Small intestine (tissue), 7 donors: ENCODE results near the gene MLST8. TPM values are rescaled to one million over a fixed set of nuclear protein-coding genes. Genes with fewer than 3 reads are reported as not detected.

Experiments
- DNase-seq, 2 donors: peaks; one replicate each; pipeline versions ENCODE4 v3.0.0 to v3.0.0-alpha.2; 2013
- FAIRE-seq: peaks from 2 replicates; lab custom pipeline; 2012; peaks lifted over from hg19 to GRCh38; lab: Jason Lieb, UNC
- H3K27ac ChIP-seq, 3 donors: one replicate each; pipeline ENCODE4 v1.5.1; 2013; ENCODE audit warnings: low read length in 2 of 3, mild to moderate bottlenecking in 2 of 3, control low read depth in 1 of 3, inconsistent platforms in 1 of 3, low read depth in 1 of 3, moderate library complexity in 1 of 3
- H3K27me3 ChIP-seq, 3 donors: one replicate each; pipeline ENCODE4 v1.6.1; 2013; ENCODE audit warnings: low read length in 3 of 3, inconsistent platforms in 1 of 3; ENCODE audit not compliant: control insufficient read depth in 3 of 3, insufficient read depth in 3 of 3
- H3K36me3 ChIP-seq, 3 donors: one replicate each; pipeline ENCODE4 v1.6.1; 2013; ENCODE audit warnings: low read length in 3 of 3, inconsistent platforms in 1 of 3, low read depth in 1 of 3, mild to moderate bottlenecking in 1 of 3, moderate library complexity in 1 of 3; ENCODE audit not compliant: control insufficient read depth in 3 of 3, insufficient read depth in 2 of 3
- H3K4me1 ChIP-seq, 3 donors: one replicate each; pipeline ENCODE4 v1.6.1; 2013; ENCODE audit warnings: low read length in 2 of 3, inconsistent platforms in 1 of 3, low read depth in 1 of 3, mild to moderate bottlenecking in 1 of 3, moderate library complexity in 1 of 3; ENCODE audit not compliant: control insufficient read depth in 3 of 3, insufficient read depth in 2 of 3
- H3K4me3 ChIP-seq, 3 donors: one replicate each; pipeline ENCODE4 v1.5.1; 2013; ENCODE audit warnings: low read length in 3 of 3, control low read depth in 1 of 3, inconsistent platforms in 1 of 3, low read depth in 1 of 3, mild to moderate bottlenecking in 1 of 3, moderate library complexity in 1 of 3
- H3K9me3 ChIP-seq, 2 donors: one replicate each; pipeline ENCODE4 v1.6.1; 2013; ENCODE audit warnings: low read depth in 1 of 2, low read length in 1 of 2; ENCODE audit not compliant: control insufficient read depth in 2 of 2, insufficient read depth in 1 of 2
- WGBS, 3 donors: extraction: QIAGEN DNeasy Blood & Tissue Kit; methylation state at CpG; one replicate each; pipeline ENCODE4 v1.1.7; 2013; 5-methylcytosine and 5-hydroxymethylcytosine counted together
- polyA plus RNA-seq, 4 donors: library from polyadenylated mRNA; stranded (reverse) in 3 of 4; unstranded in 1 of 4; fragments of 200-250 nt in 3 of 4; fragments of 120-200 nt in 1 of 4; gene quantifications; one replicate each; pipeline versions ENCODE4 v1.2.1 to v1.2.3, GENCODE V29; 2013
- donor health status: healthy with polysubstance abuse.
- donor health status: control.
- donor health status: control.
- donor health status: Bipolar disorder and iron deficiency.
- donor health status: healthy.

The MLST8 gene
- polyA plus RNA-seq, 4 donors = 41.5 to 68.7 (median 62.7) TPM

DNA sequence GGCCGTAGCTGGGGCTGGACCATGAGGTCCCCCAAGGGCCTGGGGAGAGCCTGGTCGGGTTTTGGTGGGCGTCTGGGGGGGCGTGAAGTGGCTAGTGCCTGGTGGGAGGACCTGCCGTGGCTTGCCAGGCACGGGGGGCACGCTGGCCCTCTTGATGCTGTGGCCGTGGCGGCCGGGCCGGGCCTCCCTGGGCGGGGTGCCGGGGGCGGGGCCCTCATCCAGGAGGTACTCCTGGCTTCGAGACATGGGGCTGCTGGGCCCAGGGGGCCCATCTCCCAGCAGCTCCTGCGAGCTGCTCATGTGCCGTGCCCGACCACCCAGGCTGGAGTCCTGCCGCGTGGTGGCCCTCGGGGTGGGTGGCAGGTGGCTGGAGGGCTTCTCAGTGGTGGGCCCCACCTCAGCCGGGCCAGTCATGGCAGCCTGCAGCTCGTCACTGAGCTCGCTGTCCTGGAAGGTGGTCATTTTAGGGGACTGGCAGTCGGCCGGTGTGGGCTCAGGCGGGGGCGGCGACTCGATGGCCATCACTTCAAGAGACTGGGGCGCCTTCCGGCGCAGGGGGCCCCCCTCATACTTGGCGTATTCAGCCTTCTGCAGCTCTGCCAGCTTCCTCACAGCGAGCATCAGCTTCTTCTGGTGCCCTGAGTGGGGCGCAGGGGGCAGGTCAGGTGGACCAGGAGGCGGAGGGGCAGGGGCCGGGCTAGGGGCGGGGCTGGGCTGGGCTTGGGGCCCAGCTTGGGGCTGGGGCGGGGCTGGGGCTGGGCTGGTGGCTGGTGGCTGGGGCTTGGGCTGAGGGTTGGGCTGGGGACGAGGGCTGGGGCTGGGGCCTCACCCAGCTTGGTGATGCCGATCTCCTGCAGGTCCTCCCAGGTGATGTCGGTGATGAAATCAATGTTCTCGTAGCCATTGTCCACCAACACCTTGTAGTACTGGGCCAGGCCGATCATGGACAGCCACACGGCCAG, 24.0 kb upstream of the MLST8 start:
- WGBS, 3 donors = 71 to 81% (median 73%) methylated on average over 28 to 46 of the region's 46 CpGs
- no peak for FAIRE-seq

DNA sequence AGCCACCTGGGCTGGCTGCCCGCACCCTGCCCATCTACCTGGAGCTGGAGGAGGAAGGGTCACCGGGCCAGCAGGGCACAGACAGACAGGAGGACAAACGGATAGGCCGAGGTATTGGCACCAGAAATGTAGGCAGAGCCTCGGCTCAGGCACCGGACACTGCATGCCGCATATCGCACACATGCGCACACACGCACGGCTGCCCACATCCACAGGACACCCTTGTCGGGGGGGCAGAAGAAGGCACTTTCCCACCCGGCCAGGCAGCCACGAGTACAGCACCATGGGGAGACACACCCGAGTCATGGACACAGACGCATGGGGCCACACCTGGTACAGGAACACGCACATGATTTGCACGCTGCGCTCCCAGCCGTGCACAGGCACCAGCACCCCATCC, 23.3 kb upstream of the MLST8 start:
- H3K9me3 ChIP-seq = no peaks in the 10 kb centered on the region
- no peaks in the 10 kb centered on the region for H3K4me1 ChIP-seq
- 78 to 91% (median 88%) methylated on average over 20 of the region's 20 CpGs for WGBS, 3 donors
- FAIRE-seq (no peak), DNase-seq (no peak)
- H3K27me3 ChIP-seq = no peaks in the 10 kb centered on the region
- H3K27ac ChIP-seq = no peak overlapping the region
- no peak overlapping the region for H3K4me3 ChIP-seq
- H3K36me3 ChIP-seq = peaks cover 0 to 10% (median 2%) of the 10 kb centered on the region in 3 donors

More for the DNA sequence above, 24.0 kb upstream of the MLST8 start:
- Histone ChIP-seq H3K27me3 (no peaks in the 10 kb centered on the region), H3K27ac (no peak overlapping the region), H3K36me3 (peaks cover 2 to 16% (median 6%) of the 10 kb centered on the region in 3 donors), H3K4me1 (no peaks in the 10 kb centered on the region), H3K9me3 (no peaks in the 10 kb centered on the region), H3K4me3 (no peak overlapping the region)
- no peak for DNase-seq

DNA sequence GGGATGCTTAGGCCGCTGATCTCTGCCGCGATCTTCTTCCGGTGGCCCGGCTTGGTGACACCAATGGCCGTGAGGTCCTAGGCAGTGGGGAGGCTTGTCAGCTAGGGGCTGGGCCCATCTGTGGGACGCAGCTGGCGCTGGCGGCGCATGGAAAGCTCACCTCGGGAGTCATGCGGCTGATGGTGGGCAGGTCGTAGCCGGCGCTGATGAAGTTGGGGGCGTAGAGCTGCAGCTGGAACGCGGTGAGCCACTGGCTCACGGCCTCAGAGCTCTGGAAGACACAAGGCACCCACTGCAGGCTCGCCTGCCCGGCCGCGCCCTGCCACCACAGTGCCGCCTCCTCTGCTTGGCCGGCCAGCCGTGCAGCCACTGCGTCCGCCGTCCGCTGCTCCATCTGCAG, 21.6 kb upstream of the MLST8 start:
- Histone ChIP-seq H3K36me3 (no peaks in the 10 kb centered on the region), H3K9me3 (no peaks in the 10 kb centered on the region), H3K27ac (no peak overlapping the region), H3K4me3 (no peak overlapping the region), H3K27me3 (no peaks in the 10 kb centered on the region), H3K4me1 (no peaks in the 10 kb centered on the region)
- WGBS, 3 donors = 89 to 91% (median 90%) methylated on average over 22 to 30 of the region's 30 CpGs
- no peak for FAIRE-seq
- DNase-seq = no peak

DNA sequence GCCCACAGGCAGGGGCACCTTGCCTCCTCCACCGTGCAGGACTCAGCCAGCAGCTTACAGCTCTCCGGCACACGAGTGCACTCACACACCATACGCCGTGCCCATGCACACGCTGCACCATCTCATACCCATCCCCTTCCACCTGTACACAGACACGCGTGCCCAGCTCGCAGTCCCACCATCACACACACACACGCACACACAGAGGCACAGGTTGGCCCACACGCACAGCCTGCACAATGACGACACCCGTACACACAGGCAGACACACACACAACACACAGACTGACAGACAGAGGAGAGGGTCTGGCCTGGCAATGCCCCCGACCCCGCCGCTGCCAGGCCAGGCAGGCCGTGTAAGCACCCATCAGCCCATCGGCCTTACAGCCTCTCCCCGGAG, 20.9 kb upstream of the MLST8 start:
- WGBS, 3 donors = 51 to 86% (median 61%) methylated on average over 17 to 19 of the region's 19 CpGs
- Histone ChIP-seq H3K9me3 (no peaks in the 10 kb centered on the region), H3K27ac (no peak overlapping the region), H3K4me1 (no peaks in the 10 kb centered on the region), H3K36me3 (no peaks in the 10 kb centered on the region), H3K27me3 (no peaks in the 10 kb centered on the region), H3K4me3 (no peak overlapping the region)
- FAIRE-seq = no peak
- no peak for DNase-seq

DNA sequence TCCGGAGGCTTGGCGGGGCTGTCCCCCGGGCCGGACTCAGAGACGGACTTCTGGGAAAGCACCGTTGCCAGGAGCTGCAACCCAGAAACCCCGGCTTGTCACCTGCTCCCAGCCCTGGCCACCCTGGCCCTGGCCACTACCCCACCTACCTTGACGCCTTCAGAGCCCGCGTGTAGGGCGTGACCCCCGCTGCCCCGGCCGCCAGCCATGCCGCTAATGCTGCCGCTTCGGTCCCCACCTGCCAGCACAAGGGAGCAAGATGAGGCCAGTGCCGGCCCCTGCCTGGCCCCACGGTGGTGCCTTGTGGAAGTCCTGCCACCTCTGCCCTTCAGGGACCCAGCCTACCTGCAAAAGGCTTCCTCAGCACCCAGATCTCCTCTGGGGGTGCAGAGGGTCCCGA, 20.3 kb upstream of the MLST8 start:
- no peaks in the 10 kb centered on the region for H3K36me3 ChIP-seq
- no peak overlapping the region for H3K27ac ChIP-seq
- DNase-seq (no peak), FAIRE-seq (no peak)
- 31 to 78% (median 57%) methylated on average over 17 to 20 of the region's 20 CpGs for WGBS, 3 donors
- no peaks in the 10 kb centered on the region for H3K4me1 ChIP-seq
- H3K27me3 ChIP-seq = no peaks in the 10 kb centered on the region
- H3K4me3 ChIP-seq = no peak overlapping the region
- H3K9me3 ChIP-seq = no peaks in the 10 kb centered on the region

DNA sequence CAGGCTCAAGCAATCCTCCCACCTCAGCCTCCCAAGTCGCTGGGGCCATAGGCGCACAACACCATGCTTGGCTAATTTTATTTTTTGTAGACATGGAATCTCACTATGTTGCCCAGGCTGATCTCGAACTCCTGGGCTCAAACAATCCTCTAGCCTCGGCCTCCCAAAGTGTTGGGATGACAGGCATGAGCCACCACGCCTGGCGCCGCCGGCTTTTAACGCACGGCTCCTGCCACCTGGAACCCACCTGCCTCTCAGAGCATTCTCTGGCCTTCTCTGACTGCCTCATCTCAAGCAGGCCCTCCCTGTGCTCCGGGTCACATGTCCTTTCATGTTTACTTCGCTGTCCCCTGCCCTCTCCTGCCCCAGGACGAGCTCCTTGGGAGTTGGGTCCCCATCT, 19.2 kb upstream of the MLST8 start:
- Histone ChIP-seq H3K9me3 (no peaks in the 10 kb centered on the region), H3K27me3 (no peaks in the 10 kb centered on the region), H3K4me1 (no peaks in the 10 kb centered on the region), H3K4me3 (no peak overlapping the region), H3K36me3 (no peaks in the 10 kb centered on the region), H3K27ac (no peak overlapping the region)
- DNase-seq (no peak), FAIRE-seq (no peak)
- 81 to 88% (median 83%) methylated on average over 13 of the region's 13 CpGs for WGBS, 3 donors

DNA sequence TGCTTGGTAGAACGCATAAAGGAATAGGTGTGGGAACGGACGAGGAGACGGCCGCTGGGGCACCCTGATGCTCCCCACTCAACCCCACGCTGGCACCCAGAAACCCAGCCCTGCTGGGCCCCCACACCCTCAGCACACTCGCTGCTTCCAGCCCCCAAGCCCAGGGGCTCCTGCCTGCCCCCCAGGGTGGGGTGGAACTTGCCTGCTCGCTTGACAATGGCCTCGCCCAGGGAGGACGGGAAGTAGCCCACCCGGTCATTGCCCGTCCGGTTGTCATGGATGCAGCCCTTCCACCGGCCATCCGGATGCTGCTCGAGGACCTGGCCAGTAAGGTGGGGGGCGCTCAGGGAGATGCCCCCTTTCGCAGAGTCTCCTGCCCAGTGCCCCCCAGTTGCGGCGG, 18.7 kb upstream of the MLST8 start:
- Histone ChIP-seq H3K4me1 (no peaks in the 10 kb centered on the region), H3K9me3 (no peaks in the 10 kb centered on the region), H3K27me3 (no peaks in the 10 kb centered on the region), H3K36me3 (no peaks in the 10 kb centered on the region), H3K27ac (no peak overlapping the region), H3K4me3 (no peak overlapping the region)
- no peak for FAIRE-seq
- DNase-seq = no peak
- 84 to 88% (median 87%) methylated on average over 19 to 20 of the region's 20 CpGs for WGBS, 3 donors

DNA sequence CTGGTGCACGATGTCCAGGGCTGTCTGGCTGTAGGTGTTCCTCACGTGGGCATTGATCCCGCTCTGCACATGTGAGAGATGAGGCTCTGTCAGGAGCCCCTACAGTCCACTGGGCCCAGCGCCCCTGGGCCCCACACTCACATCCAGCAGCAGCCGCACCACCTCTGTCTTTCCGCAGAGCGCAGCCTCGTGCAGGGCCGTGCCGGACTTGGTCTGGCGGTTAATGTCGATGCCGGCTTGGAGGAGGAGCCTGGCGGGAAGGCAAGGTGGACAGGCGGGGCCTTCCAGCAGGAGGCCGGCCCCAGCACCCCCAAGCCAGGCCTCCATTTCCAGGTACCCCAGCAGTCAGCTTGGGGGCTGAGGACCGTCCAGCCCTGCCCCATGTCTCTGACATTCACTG, 18.0 kb upstream of the MLST8 start:
- Histone ChIP-seq H3K4me3 (no peak overlapping the region), H3K27me3 (no peaks in the 10 kb centered on the region), H3K9me3 (no peaks in the 10 kb centered on the region), H3K4me1 (no peaks in the 10 kb centered on the region), H3K36me3 (no peaks in the 10 kb centered on the region), H3K27ac (no peak overlapping the region)
- 60 to 77% (median 62%) methylated on average over 17 of the region's 17 CpGs for WGBS, 3 donors
- FAIRE-seq (no peak), DNase-seq (no peak)
